ENCODE data around the gene SGK1. TPM values are rescaled to one million over a fixed set of nuclear protein-coding genes. Genes with fewer than 3 reads are reported as not detected.
A peak's percentile ranks its signal among the peaks of the same experiment; 100 is the strongest.

The SGK1 gene
- total and polyA plus RNA-seq, 10 of the 15 experiments (the other 5 are each of a cell fraction or from before 2014, with no cell fraction given): 0.62 to 5.1 (median 2.9) TPM

GRCh38 chr6:134174672-134175531 is 143.0 kb downstream of the SGK1 start:
- ATAC-seq: peak; percentile 96
- Histone ChIP-seq H3K4me2 (ENCODE audit: control insufficient read depth, insufficient read depth) (peak overlapping the region; percentile 98), H3K36me3 (ENCODE audit: control insufficient read depth in 2 of 2, insufficient read depth in 2 of 2, low read length in 1 of 2) (no peaks in the 10 kb centered on the region; a peak in 1 of 4 replicates), H2AFZ (ENCODE audit: control insufficient read depth, low read depth, low read length) (peak overlapping the region; percentile 90), H3K79me2 (ENCODE audit: control insufficient read depth, insufficient read depth, low read length) (no peaks in the 10 kb centered on the region), H3K27ac (ENCODE audit: control insufficient read depth, insufficient read depth) (no peak overlapping the region), H4K20me1 (ENCODE audit: control insufficient read depth, insufficient read depth) (no peaks in the 10 kb centered on the region), H3K4me1 (ENCODE audit: control insufficient read depth, insufficient read depth, low read length) (peaks cover 5% of the 10 kb centered on the region), H3K4me3 (peak overlapping the region; percentile 82), H3K27me3 (replicated peaks in 1 of 2; ENCODE audit: control insufficient read depth in 2 of 2, insufficient read depth in 2 of 2, low read length in 1 of 2) (peaks cover 2 to 9% of the 10 kb centered on the region in 2 experiments), H3K9me3 (replicated peaks; ENCODE audit: control insufficient read depth, insufficient read depth, low read length) (no peaks in the 10 kb centered on the region; the same call in 2 of the 3 replicates), H3K9ac (ENCODE audit: control insufficient read depth, insufficient read depth, low read length) (peak overlapping the region; percentile 53; the same call in 1 of the 2 replicates)
- DNase-seq (ENCODE audit: low read depth, low spot score): peak; percentile 50
- under 1% methylated on average over 74 of the region's 100 CpGs for WGBS (ENCODE audit: insufficient coverage, insufficient replicate concordance, low lambda C conversion rate, missing lambda C conversion rate)
- in situ Hi-C loops (cut with MboI) (loop anchor here (5.0 kb wide), 2 partner anchors 467 to 767 kb away; no protein-coding TSS in a partner anchor), intact Hi-C loops (cut with micrococcal nuclease; ENCODE audit: unreplicated experiment) (loop anchor here (1.0 to 10.0 kb wide), 9 partner anchors 72 to 1267 kb away; no protein-coding TSS in a partner anchor)
- no TSS peak for BruUV-seq (replicated peaks)
- no peak for FAIRE-seq
- ChIA-PET RAD21 (ENCODE audit: unreplicated experiment) (interaction anchor here (1.6 kb wide), 2 partner anchors 466 to 766 kb away, joined by 13 to 29 read pairs; no protein-coding TSS in a partner anchor), POLR2A (no interaction called here), SMC1A (ENCODE audit: uncharacterized antibody, unreplicated experiment) (interaction anchor here (1.3 to 1.6 kb wide), 5 partner anchors 439 to 766 kb away, joined by 5 to 25 read pairs (median 9); no protein-coding TSS in a partner anchor), CTCF (interaction anchor here (1.4 to 1.6 kb wide), 8 partner anchors 261 to 765 kb away, joined by 3 to 46 read pairs (median 6); no protein-coding TSS in a partner anchor)
- TF ChIP-seq CBFB (IDR thresholded peaks at IDR 0.05; ENCODE audit: low read depth) (peak; percentile 27; the same call in 1 of the 2 replicates), EED (IDR thresholded peaks at IDR 0.05; ENCODE audit: low read depth) (no peak), TBL1XR1 (IDR thresholded peaks at IDR 0.05; ENCODE audit: low read depth, low read length) (peak; percentile 27; the same call in 1 of the 2 replicates), NR2C1 (IDR thresholded peaks at IDR 0.05) (no peak), NR2F1 (conservative IDR thresholded peaks at IDR 0.05) (no peak), RBBP5 (conservative IDR thresholded peaks at IDR 0.05) (no peak), NBN (IDR thresholded peaks at IDR 0.05) (no peak), ZBTB33 (IDR thresholded peaks at IDR 0.05) (no peak), RCOR1 (conservative IDR thresholded peaks at IDR 0.05; ENCODE audit: low read depth, low read length) (no peak), SIN3A (IDR thresholded peaks at IDR 0.05; ENCODE audit: low read depth, low read length) (0 out of 2 replicates have a peak, but pooled peaks have one; percentile 36), HDGF (IDR thresholded peaks at IDR 0.05) (no peak), EP300 (IDR thresholded peaks at IDR 0.05; ENCODE audit: borderline replicate concordance in 1 of 2, control insufficient read depth in 1 of 2, low read depth in 2 of 2, low read length in 2 of 2) (no peak), FOS (IDR thresholded peaks at IDR 0.05; ENCODE audit: borderline replicate concordance, extremely low read depth, insufficient read length) (no peak), SREBF2 (IDR thresholded peaks at IDR 0.05; ENCODE audit: low read length) (no peak)
- TF ChIP-seq, protein P1, sequence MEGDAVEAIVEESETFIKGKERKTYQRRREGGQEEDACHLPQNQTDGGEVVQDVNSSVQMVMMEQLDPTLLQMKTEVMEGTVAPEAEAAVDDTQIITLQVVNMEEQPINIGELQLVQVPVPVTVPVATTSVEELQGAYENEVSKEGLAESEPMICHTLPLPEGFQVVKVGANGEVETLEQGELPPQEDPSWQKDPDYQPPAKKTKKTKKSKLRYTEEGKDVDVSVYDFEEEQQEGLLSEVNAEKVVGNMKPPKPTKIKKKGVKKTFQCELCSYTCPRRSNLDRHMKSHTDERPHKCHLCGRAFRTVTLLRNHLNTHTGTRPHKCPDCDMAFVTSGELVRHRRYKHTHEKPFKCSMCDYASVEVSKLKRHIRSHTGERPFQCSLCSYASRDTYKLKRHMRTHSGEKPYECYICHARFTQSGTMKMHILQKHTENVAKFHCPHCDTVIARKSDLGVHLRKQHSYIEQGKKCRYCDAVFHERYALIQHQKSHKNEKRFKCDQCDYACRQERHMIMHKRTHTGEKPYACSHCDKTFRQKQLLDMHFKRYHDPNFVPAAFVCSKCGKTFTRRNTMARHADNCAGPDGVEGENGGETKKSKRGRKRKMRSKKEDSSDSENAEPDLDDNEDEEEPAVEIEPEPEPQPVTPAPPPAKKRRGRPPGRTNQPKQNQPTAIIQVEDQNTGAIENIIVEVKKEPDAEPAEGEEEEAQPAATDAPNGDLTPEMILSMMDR (IDR thresholded peaks at IDR 0.05 in 2 of 3, conservative IDR thresholded peaks at IDR 0.05 in 1 of 3; ENCODE audit: control insufficient read depth in 2 of 3, extremely low read depth in 1 of 3, insufficient read depth in 1 of 3, low read depth in 3 of 3, low read length in 3 of 3): peak in 1 of 3 experiments; percentile 34; a peak in 3 of 6 replicates
- TF ChIP-seq, protein P2, sequence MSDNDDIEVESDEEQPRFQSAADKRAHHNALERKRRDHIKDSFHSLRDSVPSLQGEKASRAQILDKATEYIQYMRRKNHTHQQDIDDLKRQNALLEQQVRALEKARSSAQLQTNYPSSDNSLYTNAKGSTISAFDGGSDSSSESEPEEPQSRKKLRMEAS (IDR thresholded peaks at IDR 0.05; ENCODE audit: low read depth, low read length): no peak
- TF ChIP-seq, protein P3, sequence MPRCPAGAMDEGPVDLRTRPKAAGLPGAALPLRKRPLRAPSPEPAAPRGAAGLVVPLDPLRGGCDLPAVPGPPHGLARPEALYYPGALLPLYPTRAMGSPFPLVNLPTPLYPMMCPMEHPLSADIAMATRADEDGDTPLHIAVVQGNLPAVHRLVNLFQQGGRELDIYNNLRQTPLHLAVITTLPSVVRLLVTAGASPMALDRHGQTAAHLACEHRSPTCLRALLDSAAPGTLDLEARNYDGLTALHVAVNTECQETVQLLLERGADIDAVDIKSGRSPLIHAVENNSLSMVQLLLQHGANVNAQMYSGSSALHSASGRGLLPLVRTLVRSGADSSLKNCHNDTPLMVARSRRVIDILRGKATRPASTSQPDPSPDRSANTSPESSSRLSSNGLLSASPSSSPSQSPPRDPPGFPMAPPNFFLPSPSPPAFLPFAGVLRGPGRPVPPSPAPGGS (IDR thresholded peaks at IDR 0.05; ENCODE audit: borderline replicate concordance, insufficient read depth, low read depth, low read length, poor library complexity, severe bottlenecking): no peak
